Measurements from ENCODE around the gene HLF.
A peak's percentile ranks its signal among the peaks of the same experiment; 100 is the strongest.

HLF gene

GRCh38 chr17:55304171-55304859 is 39.6 kb downstream of the HLF start:
- DNase-seq (ENCODE audit: low read depth, low spot score), result no peak
- no peak overlapping the region for H3K27ac ChIP-seq

DNA sequence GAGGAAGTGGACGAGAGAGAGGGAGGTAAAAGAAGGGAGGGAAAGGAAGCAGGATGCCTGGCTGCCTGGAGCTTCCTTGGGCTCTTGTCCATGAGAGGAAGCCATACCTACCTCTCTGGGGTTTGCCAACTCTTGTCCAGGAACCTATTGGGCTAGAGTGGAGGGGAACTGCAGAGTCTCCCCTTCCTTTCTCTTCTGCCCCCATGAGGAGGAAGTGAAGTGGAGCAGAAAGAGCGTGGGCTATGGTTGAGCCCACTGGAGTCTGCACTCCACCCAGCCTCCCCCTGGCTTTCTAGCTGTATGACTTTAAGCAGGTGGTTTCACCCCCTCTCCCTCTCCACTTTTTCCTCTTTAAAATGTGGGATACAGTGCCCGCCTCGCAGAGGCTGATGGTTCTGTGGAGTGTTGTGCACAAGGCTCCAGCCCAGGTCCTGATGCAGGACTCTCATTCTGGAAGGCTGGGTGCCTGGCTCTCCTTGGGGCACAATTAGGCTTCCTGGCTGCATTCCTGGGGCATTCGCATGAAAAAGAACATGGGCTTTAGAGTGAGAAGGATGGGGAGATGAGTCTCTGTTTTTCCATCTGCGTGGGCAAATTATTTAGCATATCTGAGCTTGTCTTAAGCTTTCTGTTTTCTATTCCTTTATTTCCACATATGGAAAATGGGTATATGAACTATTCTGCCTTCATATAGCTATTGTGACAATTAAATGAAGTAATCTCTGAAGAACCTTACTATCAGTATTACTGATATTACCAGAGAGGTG is 40.7 kb downstream of the HLF start:
- no peak for DNase-seq (ENCODE audit: low read depth, low spot score)
- no peak overlapping the region for H3K27ac ChIP-seq

DNA sequence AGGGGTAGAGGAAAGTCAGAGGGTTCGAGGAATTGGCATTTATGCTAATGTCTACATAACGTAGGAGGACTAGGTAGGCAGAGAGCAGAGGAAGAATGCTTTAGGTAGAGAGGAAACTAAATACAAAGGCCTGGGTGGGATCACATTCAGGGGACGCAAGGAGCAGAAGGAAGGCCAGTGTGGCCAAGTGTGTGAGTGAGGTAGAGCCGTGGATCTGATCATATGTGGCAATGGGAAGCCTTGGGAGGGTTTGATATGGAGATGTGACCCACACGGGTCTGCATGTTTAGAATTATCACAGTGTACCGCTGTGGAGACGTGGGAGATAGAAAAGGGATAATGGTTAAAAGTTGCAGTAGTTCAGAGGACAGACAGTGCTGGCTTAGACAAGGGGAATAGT is 43.1 kb downstream of the HLF start:
- no peak for DNase-seq (ENCODE audit: low read depth, low spot score)
- H3K27ac ChIP-seq, result no peak overlapping the region

- H3K27ac ChIP-seq, result no peak overlapping the region
- DNase-seq (ENCODE audit: low read depth, low spot score), result no peak
Observed at GRCh38 chr17:55308613-55309391, 44.0 kb downstream of the HLF start.

DNA sequence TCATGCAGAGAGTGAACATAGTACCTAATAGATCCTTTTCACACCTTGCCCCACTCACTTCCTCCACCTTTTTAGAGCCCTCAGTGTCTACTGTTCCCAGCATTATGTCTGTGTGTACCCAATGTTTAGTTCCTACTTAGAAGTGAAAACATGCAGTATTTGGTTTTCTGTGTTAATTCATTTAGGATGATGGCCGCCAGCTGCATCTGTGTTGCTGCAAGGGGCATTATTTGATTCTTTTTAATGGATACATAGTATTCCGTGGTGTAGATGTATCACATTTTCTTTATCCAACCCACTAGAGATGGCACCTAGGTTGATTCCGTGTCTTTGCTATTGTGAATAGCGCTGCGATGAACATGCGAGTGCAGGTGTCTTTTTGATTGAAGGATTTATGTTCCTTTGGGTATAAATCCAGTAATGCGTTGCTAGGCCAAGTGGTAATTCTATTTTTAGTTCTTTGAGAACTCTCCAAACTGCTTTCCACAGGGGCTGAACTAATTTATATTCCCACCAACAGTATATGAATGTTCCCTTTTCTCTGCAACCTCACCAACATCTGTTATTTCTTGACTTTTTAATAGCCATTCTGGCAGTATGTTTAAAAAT is 47.1 kb downstream of the HLF start:
- no peak for DNase-seq (ENCODE audit: low read depth, low spot score)
- no peak overlapping the region for H3K27ac ChIP-seq

DNA sequence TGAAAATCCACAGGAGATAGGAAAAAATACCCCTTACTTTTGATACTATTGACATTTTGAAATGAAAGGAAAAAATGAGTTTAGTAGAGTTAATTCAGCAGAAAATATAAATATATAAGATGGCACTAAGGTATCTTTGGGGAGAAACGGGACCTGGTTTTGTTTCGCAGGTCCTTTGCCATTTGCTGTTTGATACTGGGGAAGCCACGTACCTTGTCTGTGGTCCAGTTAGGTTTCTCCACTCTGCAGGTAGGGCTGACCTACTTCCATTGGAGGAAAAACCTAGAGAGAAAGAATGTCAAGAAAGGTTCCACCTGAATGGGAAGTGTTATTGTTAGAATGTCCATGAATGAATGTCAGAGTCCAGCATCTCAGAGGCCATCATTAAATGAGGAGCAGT is 48.1 kb downstream of the HLF start:
- no peak overlapping the region for H3K27ac ChIP-seq
- DNase-seq (ENCODE audit: low read depth, low spot score), result no peak

DNA sequence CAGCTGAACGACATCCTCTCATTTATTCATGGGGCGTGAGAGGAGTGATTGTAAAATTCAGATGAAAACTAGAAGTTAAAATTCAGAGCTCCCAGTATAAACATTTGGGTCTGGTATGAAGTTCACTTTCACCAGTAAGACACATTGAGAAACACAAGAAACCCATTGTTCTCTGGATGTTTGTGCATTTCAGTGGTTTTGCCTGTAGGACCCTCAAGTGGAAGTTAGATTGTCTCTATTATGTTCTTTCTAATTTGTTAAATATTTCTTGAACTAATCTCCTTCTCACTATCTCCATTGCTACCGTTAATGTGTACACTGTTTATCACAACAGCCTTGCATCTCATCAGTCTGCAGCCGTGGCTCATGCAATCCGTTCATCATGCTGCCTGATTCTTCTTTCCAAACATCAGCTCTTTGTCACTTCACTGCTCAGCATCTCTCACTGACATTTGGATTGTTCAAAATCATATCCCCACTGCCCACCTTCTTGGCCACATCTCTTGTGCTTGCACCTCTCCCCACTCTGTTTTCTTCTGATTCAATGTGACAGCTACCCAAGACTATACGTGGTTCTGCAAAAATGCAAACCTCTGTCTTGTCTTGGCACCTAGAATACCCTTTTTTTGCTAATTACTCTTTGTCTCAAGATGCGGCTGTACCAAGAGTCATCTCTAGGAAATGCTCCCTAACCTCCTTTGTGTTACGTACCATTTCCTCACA is 49.5 kb downstream of the HLF start:
- no peak overlapping the region for H3K27ac ChIP-seq
- DNase-seq (ENCODE audit: low read depth, low spot score), result no peak

GRCh38 chr17:55314784-55315491 is 50.2 kb downstream of the HLF start:
- H3K27ac ChIP-seq, result no peak overlapping the region
- no peak for DNase-seq (ENCODE audit: low read depth, low spot score)

DNA sequence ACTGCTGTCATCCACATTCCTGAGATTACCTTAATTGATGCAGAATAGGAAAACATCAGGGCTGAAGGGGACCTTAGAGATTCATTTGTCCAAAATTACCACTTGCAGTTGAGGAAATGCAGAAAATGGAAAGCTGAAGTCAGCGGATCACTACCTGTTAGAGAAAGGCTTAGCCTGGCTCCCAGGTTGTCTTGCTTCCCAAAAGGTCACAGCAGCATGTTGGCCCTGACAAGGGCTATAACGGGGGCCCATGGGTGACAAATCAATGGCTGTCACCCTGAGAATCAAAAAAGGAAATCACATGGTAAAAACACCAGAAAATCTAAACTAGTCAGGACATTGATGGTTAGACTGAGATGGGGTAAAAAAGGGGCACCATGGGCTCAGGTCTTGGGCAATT is 51.7 kb downstream of the HLF start:
- H3K27ac ChIP-seq, result no peak overlapping the region
- DNase-seq (ENCODE audit: low read depth, low spot score), result no peak

- DNase-seq (ENCODE audit: low read depth, low spot score), result no peak
- no peak overlapping the region for H3K27ac ChIP-seq
Observed at GRCh38 chr17:55317284-55317683, 52.5 kb downstream of the HLF start.

- no peak for DNase-seq (ENCODE audit: low read depth, low spot score)
- H3K27ac ChIP-seq, result no peak overlapping the region
Observed at GRCh38 chr17:55318081-55318480, 53.3 kb downstream of the HLF start.

- no peak for DNase-seq (ENCODE audit: low read depth, low spot score)
- no peak overlapping the region for H3K27ac ChIP-seq
Observed at GRCh38 chr17:55318715-55319487, 54.1 kb downstream of the HLF start.

- peak overlapping the region; percentile 61 for H3K27ac ChIP-seq
- DNase-seq (ENCODE audit: low read depth, low spot score), result no peak
Observed at GRCh38 chr17:55319933-55320593, 55.3 kb downstream of the HLF start.

GRCh38 chr17:55320594-55321426 is 56.0 kb downstream of the HLF start:
- DNase-seq (ENCODE audit: low read depth, low spot score), result peak; percentile 48
- peak overlapping the region; percentile 61 for H3K27ac ChIP-seq

DNA sequence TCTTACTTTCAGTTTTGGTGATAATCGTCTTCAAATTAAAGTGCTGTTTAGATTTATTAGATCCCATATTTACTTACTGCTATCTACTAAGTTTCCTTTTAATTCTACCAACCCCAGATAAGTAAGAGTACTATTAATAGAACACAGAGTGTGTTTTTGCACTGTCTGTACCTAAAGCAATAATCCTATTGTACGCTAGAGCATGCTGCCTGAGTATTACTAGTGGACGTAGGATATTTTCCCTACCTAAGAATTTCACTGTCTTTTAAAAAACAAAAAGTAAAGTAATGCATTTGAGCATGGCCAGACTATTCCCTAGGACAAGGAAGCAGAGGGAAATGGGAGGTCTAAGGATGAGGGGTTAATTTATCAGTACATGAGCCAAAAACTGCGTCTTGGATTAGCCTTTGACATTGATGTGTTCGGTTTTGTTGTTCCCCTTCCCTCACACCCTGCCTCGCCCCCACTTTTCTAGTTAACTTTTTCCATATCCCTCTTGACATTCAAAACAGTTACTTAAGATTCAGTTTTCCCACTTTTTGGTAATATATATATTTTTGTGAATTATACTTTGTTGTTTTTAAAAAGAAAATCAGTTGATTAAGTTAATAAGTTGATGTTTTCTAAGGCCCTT is 56.8 kb downstream of the HLF start:
- peak overlapping the region; percentile 61 for H3K27ac ChIP-seq
- no peak for DNase-seq (ENCODE audit: low read depth, low spot score)

- no peak overlapping the region for H3K27ac ChIP-seq
- DNase-seq (ENCODE audit: low read depth, low spot score), result no peak
Observed at GRCh38 chr17:55322453-55322985, 57.8 kb downstream of the HLF start.

All from epithelial cell of prostate (primary cell).